ENCODE results near the gene TLR3. TPM values are rescaled to one million over a fixed set of nuclear protein-coding genes. Genes with fewer than 3 reads are reported as not detected.
"Not testable (repeated sequence)": the region's sequence is repeated elsewhere in the genome, so short reads cannot be mapped to it uniquely, and the experiment has no call there.

Gene TLR3
- total RNA-seq, 1 experiment from 2014 or later: 2.4 TPM

DNA sequence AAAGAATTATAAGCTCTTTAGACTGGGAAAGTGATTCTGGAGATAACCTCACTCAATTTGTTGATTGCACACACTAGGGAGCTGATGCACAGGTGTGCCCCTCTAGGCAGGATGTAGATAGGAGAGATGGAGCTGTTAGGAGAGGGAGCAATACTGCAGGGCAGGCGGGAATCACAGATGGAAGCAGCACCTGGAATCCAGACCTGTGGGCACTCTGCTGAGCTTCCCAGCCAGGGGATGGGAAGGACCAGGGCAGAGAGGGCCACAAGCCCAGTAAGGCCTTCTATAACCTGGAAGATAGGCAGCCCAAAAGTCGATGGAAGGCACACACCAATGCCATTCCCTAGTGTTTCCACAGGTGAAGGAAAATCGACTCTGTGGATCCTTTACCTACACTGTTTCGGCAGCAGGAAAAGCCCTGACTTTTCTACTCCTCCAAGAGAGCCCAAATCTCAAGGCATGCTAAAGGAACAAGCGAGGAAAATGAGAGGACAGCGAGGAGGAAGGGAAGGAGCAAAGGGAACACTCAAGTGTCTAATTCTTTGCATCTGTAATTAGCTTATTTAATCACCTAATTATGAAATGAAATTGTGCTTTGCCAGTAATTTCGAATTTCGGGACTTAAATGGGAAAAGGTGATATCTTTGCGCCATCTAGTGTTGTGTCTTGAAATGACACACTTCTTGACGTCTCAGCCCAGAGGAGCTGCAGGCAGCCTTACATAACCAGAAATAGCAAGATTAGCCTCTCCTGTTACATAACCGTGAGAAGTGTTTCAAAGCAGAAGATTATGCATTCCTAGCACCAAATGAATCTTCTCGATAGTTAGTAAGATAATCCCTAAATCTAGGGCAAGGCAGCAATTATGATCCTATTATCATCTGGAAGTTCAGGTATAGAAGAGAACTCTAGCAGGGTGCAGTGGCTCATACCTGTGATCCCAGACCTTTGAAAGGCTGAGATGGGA is 31.0 kb upstream of the TLR3 start:
- in situ Hi-C loops (cut with HindIII; ENCODE audit: low pct_unique_long_range_greater_than_20kb, low sequenced_read_pairs): no loop called here
- peak; percentile 54 for DNase-seq (ENCODE audit: low read depth)

DNA sequence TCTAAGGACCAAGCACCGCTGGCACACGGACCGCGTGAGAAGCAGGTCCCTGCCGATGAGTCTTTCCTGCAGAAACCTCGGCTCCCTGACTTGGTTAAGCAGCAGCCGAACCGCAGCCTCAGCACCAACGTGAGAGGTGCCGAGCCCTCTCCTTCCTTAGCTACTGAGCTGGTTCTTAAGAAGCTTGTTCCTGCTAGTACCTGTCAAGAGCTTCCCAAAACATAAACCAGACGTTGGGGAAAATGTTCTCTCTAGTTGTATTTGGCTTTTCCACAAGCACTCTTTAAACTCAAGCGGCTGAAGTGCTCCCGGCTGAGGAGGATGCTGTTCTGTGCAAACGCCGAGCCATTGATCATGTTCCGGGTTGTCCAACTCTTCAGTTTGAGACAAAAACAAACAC is 29.3 kb upstream of the TLR3 start:
- DNase-seq (ENCODE audit: low read depth): no peak
- in situ Hi-C loops (cut with HindIII; ENCODE audit: low pct_unique_long_range_greater_than_20kb, low sequenced_read_pairs): no loop called here

DNA sequence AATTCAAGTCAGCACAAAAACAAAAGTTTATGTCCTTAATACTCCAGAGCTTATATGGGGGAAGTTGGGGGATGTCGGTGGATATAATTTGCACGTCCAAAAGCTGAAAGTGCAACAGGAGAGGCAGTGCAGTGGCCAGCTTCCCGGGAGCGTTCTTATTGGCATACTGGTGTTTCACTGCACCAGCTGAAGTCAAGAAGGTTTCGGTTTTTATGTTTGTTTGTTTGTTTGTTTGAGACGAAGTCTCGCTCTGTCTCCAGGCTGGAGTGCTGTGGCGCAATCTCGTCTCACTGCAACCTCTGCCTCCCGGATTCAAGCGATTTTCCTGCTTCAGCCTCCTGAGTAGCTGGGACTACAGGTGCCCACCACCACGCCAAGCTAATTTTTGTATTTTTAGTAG is 28.6 kb upstream of the TLR3 start:
- in situ Hi-C loops (cut with HindIII; ENCODE audit: low pct_unique_long_range_greater_than_20kb, low sequenced_read_pairs): no loop called here
- no peak for DNase-seq (ENCODE audit: low read depth)

DNA sequence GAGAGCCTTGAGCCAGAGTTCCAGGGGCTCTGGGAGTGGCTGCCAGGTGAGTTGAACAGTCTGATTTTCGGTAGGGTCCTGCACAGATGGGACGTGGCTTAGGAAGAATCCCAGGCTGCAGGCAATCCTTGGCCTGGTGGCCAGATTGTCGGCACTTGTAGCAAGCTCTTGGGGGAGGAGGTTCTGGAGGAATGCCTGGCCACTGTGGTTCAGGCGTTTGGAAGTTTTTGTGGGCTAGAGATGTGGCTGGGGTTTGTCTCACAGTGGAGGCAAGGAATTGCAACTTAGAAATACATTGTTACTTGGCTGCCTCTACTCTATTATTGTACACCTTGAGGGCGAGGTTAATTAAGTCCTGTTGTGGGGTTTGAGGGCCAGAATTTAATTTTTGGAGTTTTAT is 21.5 kb upstream of the TLR3 start:
- DNase-seq (ENCODE audit: low read depth); in situ Hi-C loops (cut with HindIII; ENCODE audit: low pct_unique_long_range_greater_than_20kb, low sequenced_read_pairs): not testable (repeated sequence)

DNA sequence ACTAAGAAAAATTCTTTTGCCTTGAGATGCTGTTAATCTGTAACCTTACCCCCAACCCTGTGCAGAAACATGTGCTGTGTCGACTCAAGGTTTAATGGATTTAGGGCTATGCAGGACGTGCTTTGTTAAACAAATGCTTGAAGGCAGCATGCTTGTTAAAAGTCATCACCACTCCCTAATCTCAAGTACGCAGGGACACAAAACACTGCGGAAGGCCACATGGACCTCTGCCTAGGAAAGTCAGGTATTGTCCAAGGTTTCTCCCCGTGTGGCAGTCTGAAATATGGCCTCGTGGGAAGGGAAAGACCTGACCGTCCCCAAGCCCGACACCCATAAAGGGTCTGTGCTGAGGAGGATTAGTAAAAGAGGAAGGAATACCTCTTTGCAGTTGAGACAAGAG is 18.8 kb upstream of the TLR3 start:
- in situ Hi-C loops (cut with HindIII; ENCODE audit: low pct_unique_long_range_greater_than_20kb, low sequenced_read_pairs); DNase-seq (ENCODE audit: low read depth): not testable (repeated sequence)

DNA sequence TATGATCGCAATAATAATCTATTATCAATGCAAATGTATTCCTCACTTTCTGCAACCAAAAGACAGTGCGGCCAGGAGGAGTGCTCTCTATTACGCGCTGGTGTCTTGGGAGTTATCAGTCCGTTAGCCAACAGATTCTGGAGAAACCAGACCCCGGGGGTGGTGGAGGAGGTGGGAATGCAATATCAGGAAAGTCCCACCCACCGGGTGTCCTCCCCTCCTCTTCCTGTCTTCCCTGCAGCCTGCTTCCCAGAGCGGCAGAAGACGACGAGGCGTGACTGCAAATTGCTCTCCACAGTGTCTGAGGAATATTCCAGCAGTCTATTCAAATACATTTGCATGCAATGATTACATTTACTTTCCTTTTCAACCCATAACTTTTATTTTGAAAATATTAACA is 17.9 kb upstream of the TLR3 start:
- in situ Hi-C loops (cut with HindIII; ENCODE audit: low pct_unique_long_range_greater_than_20kb, low sequenced_read_pairs): no loop called here
- DNase-seq (ENCODE audit: low read depth): no peak

DNA sequence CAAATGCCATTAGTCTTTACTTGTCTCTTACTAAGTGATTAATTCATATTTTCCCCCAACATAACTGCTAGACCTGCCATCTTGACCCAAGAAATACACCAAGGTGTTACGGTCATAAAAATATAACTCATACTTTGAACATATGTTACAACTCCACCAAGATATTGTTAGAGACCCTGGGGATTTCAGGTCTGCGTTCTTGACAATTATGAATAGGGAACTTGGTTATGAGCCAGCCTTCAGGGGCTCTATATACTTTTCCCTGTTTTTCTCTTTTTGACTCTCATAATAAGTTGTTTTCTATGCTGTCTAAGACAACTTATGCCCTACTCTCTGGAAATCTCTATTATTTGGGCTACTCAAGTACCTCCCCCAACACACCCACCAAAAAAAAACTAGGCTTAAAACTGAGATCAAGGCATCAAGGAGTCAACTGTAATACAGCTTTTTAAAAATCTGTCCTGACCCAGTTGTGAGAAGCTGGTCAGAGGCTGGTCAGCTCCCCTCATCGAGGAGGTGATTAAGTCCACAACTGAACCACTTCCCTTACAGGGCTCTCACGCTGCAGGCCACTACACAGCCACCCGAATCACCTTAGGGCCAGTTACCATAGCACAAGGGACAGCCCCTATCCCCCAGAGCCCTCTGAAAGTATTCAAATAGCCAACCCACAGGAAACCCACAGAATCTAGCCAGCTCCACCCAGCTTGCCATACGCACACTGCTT is 10.5 kb upstream of the TLR3 start:
- DNase-seq (ENCODE audit: low read depth): no peak
- in situ Hi-C loops (cut with HindIII; ENCODE audit: low pct_unique_long_range_greater_than_20kb, low sequenced_read_pairs): no loop called here

DNA sequence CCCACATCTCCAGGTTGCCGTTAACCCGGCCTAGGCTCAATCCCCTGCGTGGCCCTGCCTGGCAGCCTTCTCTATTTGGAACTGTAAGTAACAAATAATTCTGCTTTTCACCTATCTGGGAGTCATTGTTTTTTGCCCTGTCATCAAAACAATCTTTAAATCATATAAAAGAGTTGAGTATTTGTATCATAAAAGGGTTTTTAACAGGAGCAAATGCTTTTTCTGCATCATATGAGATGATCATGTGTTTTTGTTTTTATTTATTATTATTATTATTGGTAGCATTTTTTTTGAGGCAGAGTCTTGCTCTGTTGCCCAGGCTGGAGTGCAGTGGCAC is 10.0 kb upstream of the TLR3 start:
- DNase-seq (ENCODE audit: low read depth): no peak
- in situ Hi-C loops (cut with HindIII; ENCODE audit: low pct_unique_long_range_greater_than_20kb, low sequenced_read_pairs): no loop called here

DNA sequence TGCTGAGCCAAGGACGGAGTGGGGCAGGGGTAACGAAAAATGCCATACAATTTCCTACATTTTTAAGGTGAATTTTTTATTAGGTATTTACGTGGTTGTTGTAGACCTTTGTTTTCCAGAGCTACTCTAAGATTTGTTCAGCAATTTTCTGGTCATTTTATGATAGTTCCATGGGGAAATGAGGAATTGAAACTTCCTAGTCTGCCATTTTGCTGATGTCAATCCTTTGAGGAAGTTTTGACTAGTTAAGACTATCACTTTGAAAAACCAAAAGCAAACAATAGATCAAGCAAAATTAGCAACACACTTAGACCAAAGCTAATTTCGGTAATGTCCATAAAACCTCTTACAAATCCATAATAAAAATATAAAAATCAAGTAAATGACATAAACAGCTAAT is 7.0 kb upstream of the TLR3 start:
- in situ Hi-C loops (cut with HindIII; ENCODE audit: low pct_unique_long_range_greater_than_20kb, low sequenced_read_pairs): no loop called here
- DNase-seq (ENCODE audit: low read depth): no peak

DNA sequence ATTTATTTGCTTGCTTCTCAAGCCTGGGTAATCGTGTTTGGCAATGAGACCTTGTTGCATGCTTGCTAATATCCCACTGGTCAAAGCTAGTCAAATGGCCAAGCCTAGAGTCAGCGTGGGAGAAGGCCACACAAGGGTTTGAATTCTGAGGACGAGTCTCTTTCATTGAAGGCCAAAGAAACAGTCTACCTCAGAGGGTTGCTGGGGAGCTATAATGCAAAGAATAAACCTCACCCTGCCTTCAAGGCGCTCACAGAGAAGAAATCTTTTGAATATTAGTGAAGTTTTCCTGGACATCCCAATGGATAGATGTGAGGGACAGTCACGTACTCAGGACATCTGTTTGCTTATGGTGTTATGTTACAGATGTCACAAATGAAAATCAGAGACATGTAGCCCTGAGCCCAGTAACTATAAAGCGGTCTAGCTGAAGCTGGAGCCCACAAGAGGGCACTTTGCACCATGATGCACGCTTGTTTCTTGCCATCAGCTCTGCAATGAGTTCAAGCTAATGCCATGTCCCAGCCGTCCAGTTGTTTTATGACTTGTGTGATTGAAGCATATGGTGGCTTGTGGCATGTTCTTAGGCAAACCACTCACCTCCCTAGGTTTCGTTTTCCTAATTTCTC is 1.1 kb upstream of the TLR3 start:
- in situ Hi-C loops (cut with HindIII; ENCODE audit: low pct_unique_long_range_greater_than_20kb, low sequenced_read_pairs): no loop called here
- DNase-seq (ENCODE audit: low read depth): peak; percentile 64

DNA sequence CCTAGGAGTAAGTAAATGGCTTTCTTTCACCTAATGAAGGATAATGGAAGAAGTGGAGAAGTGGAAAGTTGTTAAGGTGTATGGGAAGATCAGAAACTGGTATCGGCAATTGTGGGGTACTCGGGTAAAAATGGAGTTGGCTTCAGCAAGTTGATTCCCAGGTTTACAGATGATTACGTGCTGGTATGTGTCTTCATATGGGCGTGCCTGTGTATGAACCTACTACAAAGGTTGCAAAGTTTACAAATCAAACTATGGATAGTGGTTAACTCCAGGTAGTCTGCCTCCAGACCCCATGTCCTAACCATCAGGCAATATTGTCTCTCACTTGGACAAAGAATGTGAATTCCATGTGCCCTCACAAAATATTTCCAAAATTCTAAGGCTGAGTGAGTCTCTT is 773 bp downstream of the TLR3 start:
- in situ Hi-C loops (cut with HindIII; ENCODE audit: low pct_unique_long_range_greater_than_20kb, low sequenced_read_pairs): no loop called here
- no peak for DNase-seq (ENCODE audit: low read depth)

DNA sequence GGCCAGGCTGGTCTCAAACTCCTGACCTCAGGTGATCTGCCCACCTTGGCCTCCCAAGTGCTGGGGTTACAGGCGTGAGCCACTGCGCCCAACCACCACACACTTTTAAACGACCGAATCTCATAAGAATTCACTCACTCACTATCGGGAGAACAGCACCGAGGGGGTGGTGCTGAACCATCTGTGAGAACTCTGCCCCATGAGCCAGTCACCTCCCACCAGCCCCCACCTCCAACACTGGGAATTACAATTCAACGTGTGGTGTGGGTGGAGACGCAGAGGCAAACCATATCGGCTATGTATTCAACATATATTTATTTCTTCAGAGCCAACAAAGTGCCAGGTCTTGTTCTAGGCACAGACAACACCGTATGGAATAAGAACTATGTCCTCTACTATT is 3.6 kb downstream of the TLR3 start:
- in situ Hi-C loops (cut with HindIII; ENCODE audit: low pct_unique_long_range_greater_than_20kb, low sequenced_read_pairs): no loop called here
- DNase-seq (ENCODE audit: low read depth): no peak

DNA sequence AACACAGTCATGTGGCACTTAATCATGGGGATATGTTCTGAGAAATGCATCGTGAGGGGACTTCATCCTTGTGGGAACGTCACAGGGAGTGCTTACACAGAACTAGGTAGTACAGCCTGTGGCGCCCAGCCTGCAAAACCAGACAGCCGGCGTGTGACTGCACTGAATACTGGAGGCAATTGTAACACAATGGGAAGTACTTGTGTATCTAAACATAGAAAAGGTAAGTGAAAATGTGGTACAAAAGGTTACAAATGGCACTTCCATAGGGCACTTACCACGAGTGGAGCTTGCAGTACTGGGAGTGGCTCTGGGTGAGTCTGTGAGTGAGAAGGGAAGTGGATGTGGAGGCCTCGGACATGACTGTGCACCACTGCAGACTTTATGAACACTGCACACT is 5.2 kb downstream of the TLR3 start:
- in situ Hi-C loops (cut with HindIII; ENCODE audit: low pct_unique_long_range_greater_than_20kb, low sequenced_read_pairs): no loop called here
- no peak for DNase-seq (ENCODE audit: low read depth)

DNA sequence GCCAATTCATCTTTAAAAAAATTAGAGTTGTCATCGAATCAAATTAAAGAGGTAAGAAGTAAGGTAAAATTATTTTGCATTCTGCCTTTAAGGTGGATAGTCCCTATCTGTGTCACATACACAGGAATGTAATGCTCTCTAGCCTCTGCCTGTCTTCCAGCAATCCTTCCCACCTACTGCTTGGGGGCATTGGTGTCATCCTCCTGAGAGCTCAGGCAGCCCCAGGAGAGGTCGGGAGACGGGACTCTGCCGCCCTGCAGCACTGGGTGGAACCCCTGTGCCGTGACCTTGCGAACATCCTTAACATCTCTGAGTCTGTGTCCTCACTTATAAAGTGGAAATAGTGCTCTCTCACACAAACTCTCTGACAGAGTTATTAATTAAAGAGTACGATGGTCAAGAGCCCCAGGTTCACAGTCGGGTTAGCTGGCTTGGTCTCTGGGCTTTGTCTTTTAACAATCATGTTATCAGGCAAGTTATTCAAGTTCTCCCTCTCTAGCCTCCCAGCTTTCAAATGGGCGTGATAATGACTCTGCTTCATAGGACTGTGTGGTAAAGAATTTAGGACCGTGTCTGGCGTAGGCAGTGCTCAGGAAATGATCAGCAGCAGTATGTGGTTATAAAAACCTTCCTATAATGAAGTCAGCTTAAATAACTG is 10.2 kb downstream of the TLR3 start:
- in situ Hi-C loops (cut with HindIII; ENCODE audit: low pct_unique_long_range_greater_than_20kb, low sequenced_read_pairs): no loop called here

DNA sequence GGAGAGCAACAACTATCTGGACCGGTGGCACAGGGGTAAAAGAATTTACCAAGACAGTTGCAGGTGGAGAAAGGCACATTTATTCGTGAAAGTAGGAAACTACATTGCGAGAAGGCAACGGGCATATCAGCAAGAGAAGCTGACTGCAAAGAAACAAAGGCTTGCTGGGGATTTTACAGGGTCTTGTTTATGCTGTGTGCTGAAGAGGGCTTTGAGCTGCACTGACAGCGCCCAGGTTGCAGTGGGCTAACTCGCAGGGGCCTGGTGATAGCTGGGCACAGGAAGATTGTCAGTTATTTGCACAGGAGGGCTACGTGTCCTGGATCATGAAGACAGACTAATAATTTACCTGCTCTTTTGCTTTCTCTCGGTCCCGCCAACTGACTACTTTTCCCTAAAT is 10.7 kb downstream of the TLR3 start:
- in situ Hi-C loops (cut with HindIII; ENCODE audit: low pct_unique_long_range_greater_than_20kb, low sequenced_read_pairs): no loop called here
- DNase-seq (ENCODE audit: low read depth): peak; percentile 4

More for the DNA sequence above, 10.2 kb downstream of the TLR3 start:
- DNase-seq (ENCODE audit: low read depth): peak; percentile 14

DNA sequence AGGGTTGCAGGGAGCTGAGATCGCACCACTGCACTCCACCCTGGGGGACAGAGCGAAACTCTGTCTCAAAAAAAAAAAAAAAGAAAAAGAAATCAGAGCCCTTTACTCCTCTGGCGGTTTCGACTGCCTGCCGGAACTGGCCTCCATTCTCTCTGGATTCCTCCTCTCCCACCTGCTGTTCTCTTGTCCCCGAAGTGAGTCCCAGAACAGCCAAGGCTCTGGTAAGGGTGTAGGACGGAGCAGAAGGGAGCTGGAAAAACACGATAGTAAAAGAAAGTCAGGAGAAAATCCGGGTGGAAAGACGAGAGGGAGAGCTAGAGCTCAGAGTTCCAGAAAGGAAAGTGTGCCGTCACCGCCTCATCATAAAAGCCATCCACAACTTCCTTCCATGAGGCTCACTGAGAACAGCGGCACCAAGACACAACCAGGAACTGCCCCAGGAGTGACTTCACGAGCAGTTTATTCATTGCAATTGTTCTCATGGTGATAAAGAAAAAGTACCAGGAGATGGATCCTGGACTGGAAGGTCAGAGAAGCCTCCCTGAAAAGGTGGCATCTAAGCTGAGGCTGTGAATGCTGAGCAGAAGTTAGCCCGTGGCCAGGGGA is 12.3 kb downstream of the TLR3 start:
- in situ Hi-C loops (cut with HindIII; ENCODE audit: low pct_unique_long_range_greater_than_20kb, low sequenced_read_pairs): no loop called here
- DNase-seq (ENCODE audit: low read depth): no peak

DNA sequence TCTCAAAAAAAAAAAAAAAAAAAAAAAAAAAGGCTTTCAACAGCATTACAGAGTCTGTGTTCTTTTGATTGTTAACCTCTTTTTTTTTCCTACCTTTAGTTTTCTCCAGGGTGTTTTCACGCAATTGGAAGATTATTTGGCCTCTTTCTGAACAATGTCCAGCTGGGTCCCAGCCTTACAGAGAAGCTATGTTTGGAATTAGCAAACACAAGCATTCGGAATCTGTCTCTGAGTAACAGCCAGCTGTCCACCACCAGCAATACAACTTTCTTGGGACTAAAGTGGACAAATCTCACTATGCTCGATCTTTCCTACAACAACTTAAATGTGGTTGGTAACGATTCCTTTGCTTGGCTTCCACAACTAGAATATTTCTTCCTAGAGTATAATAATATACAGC is 13.3 kb downstream of the TLR3 start:
- DNase-seq (ENCODE audit: low read depth): no peak
- in situ Hi-C loops (cut with HindIII; ENCODE audit: low pct_unique_long_range_greater_than_20kb, low sequenced_read_pairs): no loop called here

DNA sequence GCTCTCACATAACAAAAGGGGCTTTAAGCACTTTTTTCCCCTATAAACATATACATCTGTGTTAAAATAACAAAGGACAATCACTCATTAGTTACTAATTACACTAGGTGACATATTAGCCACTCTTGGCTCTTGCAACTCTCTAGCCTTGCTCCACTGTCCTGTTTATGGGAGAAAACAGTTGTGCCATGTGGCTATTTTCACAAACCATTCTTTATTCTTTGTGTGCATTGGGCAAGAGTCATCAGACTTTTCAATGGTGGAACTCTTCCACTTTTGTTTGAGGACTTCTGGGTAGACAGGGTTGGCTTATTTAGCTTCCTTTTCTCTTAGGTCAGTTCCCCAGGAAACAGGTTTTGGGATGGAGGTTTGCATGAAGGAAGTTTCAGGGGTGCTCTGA is 19.6 kb downstream of the TLR3 start:
- DNase-seq (ENCODE audit: low read depth): no peak
- in situ Hi-C loops (cut with HindIII; ENCODE audit: low pct_unique_long_range_greater_than_20kb, low sequenced_read_pairs): no loop called here

Measured in Caki2 (cell line).